Pons (tissue), 1 donor: ENCODE measurements around the gene STK33.

Experiments
- DNase-seq: peaks from one replicate; pipeline ENCODE4 v3.0.0-alpha.2; 2016; ENCODE audit warnings: low spot score

The STK33 gene

DNA sequence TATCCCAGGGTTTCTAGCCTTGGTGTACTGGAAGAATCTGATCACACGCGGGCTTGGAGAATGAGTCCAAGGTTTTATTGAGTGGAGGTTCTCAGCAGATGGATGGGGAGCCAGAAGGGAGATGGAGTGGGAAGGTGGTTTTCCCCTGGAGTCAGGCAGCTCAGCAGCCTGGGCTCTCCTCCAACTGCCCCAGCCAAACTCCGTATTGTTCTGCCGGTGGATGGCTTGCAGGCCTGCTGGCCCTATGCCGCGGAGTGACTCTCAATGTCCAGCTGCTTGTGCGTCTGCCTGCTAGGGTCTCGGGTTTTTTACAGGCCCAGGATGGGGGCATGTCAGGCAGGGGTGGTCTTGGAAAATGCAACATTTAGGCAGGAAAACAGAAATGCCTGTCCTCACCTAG is 168.0 kb downstream of the STK33 start:
- peak; percentile 11 for DNase-seq

DNA sequence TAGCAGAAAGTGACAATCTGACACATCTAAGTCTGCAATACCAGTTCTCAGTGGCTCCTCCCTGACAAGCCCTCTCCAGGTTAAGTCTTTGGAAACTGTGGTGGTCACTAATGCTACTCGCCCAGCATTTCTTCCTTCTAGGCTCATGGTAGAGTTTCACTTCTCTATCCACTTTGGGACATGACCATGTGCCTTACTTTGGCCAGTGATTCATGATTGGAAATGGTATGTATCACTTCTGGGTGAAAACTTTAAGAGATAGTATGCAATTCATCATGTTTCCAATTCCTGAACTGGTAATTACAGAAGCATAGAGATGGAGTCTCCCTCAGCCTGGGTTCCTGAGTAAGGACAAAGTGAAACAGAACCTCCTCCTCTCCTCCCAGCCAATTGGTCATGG is 178.8 kb downstream of the STK33 start:
- no peak for DNase-seq

- peak; percentile 64 for DNase-seq
Measured at GRCh38 chr11:8408151-8408941, 185.7 kb downstream of the STK33 start.

DNA sequence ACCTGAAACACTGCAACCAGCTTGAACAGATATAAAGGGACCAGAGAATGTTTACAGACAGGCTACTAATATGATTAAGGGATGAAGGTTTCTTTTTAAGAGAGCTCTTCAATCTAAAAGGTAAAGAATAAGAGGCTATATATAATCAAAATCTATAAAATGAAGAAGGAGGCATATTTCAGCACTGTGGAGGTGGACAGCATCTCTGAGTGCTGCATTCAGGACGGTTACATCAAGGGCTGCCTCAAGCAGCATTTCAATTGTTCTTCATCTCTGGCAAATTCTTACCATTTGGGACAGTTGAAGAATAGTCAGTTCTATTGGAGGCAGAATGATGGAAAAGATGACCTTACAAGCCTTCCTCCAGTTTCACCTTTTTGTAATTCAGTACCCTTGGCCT is 190.7 kb downstream of the STK33 start:
- no peak for DNase-seq

- DNase-seq = no peak
Measured at GRCh38 chr11:8392886-8393285, 201.1 kb downstream of the STK33 start.

GRCh38 chr11:8392166-8392565 is 201.9 kb downstream of the STK33 start:
- peak; percentile 45 for DNase-seq

DNA sequence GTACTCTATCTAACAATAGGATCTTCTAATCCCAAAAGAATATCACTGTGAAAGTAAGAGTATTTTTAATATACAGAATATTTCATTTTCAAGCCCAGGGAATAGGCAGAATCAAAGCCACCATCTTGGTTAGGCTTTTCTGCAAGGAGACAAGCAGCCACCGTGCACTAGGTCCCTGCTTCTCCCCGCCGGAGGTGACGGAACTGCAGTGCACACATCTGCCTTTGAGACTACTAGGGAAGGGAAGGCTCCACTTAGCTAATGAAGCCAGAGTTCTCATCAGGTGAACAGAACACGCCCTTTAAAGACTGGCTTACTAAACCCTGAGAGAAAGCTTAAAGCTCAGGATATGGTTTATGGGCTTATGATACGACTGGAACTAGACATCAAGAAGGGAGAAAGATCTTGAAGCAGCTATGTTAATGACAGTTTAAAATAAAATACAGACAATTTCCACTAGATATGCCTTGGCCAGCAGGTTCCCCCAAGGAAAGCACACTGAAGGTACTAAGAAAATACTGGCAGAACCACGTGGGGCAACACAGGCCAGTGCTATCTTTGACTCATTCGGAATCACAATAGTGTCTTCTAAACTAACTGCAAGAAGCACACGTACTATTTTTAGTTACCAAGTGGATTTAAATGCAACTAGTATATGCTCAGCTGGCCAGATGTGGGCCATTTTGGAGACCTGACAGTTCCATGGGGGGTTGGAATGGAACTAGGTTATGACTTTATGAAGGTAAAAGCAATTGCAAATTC is 203.0 kb downstream of the STK33 start:
- DNase-seq = no peak

- DNase-seq = peak; percentile 78
Measured at GRCh38 chr11:8389029-8389996, 204.7 kb downstream of the STK33 start.

DNA sequence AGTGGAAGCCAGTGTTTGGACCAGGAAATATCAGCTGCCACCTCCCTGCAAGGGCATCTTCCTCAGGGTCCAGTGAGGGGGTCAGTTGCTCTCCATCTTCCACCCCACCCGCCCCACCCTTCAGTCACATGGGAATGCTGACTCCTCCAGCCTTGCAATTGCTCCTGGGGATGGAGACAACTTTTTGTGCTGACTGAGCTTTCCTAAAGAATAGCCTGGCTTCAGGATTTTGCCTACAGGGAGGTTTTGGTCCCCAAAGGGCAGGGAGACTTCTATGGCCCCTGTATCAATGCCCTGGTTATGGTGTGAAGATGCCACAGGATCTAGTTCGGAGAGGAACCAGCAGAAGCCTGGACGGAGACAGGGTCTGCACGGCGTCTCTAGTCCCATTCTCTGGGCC is 206.3 kb downstream of the STK33 start:
- no peak for DNase-seq

- DNase-seq = no peak
Measured at GRCh38 chr11:8387141-8387540, 206.9 kb downstream of the STK33 start.

DNA sequence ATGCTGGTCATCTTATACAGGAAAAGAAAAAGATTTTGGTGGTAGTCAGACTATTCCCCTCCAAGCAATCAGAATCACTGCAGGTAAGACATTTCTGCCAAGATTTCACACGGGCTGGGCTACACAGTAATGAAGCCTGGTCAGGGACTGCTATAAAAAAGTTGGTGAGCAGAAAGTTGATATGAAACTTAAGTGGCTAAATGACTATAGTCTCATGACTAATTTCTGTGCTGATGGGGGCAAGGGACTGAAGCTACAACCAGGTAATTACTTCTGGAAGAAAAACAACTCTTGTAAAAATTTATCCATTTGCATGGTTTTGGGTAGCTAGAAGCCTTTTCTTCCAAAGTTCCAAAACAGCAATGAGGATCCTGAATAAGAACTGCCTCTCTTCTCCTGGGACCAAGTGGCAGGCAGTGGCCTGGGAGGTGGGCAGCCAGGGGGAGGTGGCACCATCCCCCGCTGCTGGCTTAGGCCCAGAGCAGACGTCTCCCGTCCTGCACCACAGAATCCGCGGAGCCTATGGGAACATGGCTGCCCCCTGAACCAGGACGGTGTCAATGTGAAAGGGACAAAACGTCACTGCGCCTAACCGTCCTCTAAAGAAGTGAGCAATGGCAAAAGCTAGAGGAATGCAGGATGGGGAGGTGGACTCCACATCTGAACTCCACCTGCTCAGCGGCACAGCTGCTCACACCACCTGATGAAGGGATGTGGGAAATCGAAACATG is 207.7 kb downstream of the STK33 start:
- no peak for DNase-seq

- no peak for DNase-seq
Measured at GRCh38 chr11:8384199-8384821, 209.7 kb downstream of the STK33 start.

DNA sequence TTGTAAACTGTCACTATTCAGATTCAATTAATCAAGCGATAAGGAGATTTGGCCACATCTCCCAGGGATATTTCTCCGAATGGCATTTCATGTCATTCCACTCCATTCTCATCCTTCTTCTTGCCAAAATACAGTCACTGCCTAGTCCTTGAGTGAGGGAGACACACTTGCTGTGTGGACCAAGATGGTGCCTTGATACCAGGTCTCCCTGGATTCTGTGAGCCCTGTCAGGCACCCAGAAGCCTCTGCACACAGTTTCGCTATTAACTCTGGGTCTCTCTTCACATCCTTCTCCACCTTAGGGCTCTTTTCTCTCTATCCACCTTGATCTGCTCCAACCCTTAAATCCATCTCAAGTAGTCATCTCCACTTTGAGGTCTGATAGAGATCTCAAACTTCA is 210.4 kb downstream of the STK33 start:
- no peak for DNase-seq

DNA sequence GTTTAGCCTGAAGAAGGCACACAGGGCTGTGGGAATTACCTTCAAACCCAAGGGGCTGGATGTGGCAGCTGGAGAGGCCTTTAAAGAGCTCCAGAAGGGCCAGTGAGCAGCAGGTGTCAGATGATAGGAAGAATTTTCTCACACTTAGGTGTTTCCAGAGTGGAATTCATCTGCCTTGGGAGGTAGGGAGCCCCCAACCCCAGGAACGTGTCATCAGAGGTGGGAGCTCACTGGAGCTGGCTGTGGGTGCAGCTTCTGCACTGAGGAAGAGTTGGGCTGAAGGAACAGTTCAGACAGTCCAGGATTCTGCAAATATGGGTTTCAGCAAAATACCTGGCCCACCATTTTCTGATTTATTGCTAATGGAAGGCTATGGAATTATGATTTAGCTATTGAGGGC is 210.8 kb downstream of the STK33 start:
- DNase-seq = no peak

GRCh38 chr11:8382436-8383053 is 211.5 kb downstream of the STK33 start:
- DNase-seq = no peak

- DNase-seq = no peak
Measured at GRCh38 chr11:8381871-8382396, 212.1 kb downstream of the STK33 start.

DNA sequence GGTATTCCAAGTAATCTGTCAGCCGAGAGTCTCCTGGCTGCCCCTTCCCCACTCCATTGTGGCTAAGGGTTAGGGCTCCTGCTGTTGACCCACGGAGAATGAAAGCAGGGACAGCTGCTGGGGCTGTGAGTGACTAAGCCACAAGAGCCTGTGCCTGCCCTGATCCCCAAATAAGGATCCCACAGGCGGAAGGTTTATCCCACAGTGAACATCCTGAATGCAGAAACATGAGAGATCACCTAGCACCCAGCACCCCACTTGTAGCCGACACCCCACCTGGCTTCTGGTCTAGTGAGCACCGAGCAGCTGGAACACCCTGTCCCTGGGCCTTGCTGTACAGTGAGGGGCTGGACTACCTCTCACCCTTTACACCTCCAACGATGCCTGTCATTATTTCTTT is 212.7 kb downstream of the STK33 start:
- DNase-seq = no peak

GRCh38 chr11:8375932-8376331 is 218.1 kb downstream of the STK33 start:
- DNase-seq = no peak

- no peak for DNase-seq
Measured at GRCh38 chr11:8375460-8375859, 218.6 kb downstream of the STK33 start.

DNA sequence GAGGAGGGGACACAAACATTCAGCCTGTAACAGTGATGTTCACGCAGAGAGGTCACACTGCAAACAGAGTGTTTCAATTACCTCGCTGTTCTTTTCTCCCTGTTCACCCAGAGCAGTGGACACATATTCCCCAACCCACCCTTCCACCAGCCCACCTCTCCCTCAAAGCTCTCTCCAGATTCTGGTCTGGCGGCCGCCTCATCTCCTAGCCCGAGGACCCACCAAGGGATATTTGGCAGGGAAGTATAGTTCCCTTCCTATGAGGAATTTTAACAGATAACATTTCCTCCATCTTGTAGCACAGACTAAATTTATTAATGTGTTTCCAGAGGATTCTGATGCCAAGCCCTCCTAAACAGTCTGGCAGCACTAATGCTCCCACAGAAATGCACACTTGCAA is 219.3 kb downstream of the STK33 start:
- no peak for DNase-seq
